NCI-H1694 (cell line): ENCODE measurements around the gene RSPRY1.

Experiments used
- DNase-seq: peaks from one replicate; lab custom pipeline; 2025; lab: John Stamatoyannopoulos, UW

RSPRY1 gene

GRCh38 chr16:57152096-57153093 is 33.7 kb upstream of the RSPRY1 start:
- DNase-seq, result peak; percentile 33

- no peak for DNase-seq
Observed at GRCh38 chr16:57153841-57154240, 32.3 kb upstream of the RSPRY1 start.

DNA sequence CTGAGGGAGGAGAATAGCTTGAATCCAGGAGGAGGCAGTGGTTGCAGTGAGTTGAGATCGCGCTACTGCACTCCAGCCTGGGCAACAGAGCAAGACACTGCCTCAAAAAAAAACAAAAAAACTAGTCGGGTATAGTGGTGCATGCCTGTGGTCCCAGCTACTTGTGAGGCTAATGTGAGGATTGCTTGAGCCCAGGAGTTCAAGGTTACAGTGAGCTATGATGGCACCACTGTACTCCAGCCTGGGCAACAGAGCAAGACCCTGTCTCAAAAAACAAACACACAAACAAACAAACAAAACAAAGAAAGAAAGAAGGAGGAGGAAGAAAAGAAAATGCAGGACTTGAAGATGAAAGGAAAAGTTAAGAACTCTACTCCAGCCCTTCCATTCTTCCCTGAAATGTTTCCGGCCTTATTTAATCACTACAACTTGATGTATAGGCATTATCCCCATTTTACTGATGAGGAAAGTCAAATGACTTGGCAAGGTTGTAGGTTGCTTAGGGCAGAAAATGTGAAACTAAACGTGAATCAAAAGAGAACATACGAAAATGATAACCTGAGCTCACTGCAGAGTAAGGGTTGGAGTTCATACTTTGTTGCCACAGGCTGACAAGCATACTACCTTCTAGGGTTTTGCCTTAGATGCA is 30.3 kb upstream of the RSPRY1 start:
- DNase-seq, result no peak

DNA sequence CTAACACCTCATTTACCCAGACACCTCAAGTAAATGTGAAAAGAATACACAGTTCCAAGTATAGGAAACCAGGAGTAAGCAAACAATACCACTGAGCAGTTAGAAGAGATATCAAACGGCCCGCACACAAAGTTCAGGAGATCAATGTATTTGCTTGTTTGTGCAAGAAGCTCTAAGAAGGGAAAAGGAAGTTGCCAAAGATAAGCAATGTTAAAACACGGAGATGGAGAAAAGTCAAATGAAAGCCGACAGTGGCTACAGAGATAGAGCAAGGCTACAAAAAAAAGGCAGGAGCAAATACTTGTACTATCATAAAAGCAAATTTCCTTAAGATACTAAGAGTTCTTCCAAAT is 29.8 kb upstream of the RSPRY1 start:
- no peak for DNase-seq

GRCh38 chr16:57157533-57157932 is 28.6 kb upstream of the RSPRY1 start:
- DNase-seq, result no peak

DNA sequence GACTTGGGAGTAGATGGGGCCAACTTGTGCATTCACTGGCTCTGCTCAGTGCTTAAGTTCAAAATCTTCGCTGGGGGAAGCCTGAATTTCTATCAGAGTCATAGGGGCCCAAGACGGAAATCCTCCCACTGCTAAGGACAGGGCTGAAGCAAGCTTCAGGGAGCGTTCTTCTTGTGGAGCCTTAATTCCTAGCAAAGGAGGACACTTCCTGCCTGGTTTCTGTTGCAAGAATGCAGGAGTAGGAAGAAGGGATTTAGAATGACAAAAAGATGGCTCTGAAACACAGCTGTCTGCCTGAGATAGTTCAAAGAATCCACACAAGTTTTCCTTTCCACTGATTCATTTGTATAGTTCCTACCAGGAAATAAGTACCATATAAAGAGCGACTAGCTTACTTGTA is 26.7 kb upstream of the RSPRY1 start:
- DNase-seq, result no peak

- no peak for DNase-seq
Observed at GRCh38 chr16:57163842-57164241, 22.3 kb upstream of the RSPRY1 start.

DNA sequence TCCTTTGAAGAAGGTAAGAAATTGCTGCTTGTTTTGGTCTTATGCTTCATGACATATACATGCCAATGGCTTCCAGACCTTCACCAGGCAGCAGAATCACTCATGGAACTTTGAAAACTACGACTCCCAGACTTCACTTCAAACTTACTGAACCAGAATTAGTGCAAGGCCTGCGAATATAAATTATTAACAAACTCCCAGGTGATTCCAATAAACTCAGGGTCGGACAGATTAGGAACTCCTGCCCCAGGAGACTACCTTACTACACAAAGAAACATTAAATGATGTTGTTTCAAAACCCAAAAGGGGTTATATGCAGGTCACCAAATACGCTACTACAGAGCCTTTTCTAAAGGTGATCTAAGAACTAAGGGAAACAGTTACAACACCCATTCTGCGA is 20.6 kb upstream of the RSPRY1 start:
- DNase-seq, result no peak

DNA sequence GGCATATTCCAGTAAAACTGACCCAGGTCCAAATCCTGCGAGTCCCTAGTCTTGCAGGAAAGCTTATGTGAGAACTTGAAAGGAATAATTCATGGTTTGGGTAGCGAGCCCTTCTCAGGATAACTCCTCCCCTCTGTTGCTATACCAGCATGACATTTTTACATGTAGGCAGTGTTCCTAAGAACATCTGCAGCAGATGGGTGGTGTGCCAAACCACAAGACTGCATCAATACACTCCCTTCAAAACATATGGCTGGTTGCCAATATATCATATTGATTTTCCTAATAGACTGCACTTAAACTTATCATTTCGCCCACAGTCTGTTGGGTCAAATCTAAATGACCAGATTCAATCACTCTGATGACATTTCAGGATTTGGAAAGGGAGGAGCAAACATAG is 20.2 kb upstream of the RSPRY1 start:
- peak; percentile 16 for DNase-seq

DNA sequence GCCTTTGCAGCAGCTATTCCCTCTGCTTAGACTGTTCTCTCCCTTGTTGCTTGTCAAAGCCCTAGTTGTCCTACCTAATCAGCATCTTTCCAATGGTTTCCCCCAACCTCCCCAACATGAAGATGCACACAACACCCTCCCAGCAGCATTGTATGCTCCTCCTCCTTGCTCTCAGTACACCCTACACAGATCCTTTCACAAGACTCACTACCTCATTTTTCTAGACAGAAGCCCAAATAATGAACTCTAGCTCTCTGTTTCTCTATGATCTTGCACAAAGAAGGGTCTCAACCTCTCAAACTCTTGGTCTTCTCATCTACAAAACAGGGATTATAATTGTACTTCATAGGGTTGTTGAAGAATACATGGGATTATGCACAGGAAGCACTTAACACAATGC is 19.7 kb upstream of the RSPRY1 start:
- DNase-seq, result no peak

GRCh38 chr16:57166951-57167350 is 19.2 kb upstream of the RSPRY1 start:
- DNase-seq, result no peak

DNA sequence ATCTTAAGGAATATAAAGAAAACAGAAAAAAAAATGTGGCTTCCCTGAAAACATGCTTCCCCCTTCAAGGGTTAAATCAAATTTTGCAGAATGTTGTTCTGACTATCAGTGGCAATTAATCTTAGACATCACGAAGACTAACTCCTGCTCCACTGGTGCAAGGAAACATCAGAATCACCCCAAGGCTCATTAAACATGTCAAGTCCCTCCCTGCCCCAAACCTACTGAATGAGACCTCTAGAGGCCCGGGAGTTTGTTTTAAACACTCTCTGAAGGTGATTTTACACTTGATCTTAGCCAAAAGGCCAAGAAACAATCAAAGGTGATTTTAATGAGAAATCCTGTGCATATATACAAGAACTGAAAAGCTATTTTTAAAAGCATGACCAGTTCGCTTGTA is 18.6 kb upstream of the RSPRY1 start:
- DNase-seq, result no peak

GRCh38 chr16:57167953-57168352 is 18.2 kb upstream of the RSPRY1 start:
- peak; percentile 1 for DNase-seq

- DNase-seq, result no peak
Observed at GRCh38 chr16:57169327-57169726, 16.8 kb upstream of the RSPRY1 start.

GRCh38 chr16:57172721-57173290 is 13.3 kb upstream of the RSPRY1 start:
- DNase-seq, result no peak

- DNase-seq, result no peak
Observed at GRCh38 chr16:57175896-57176295, 10.2 kb upstream of the RSPRY1 start.

DNA sequence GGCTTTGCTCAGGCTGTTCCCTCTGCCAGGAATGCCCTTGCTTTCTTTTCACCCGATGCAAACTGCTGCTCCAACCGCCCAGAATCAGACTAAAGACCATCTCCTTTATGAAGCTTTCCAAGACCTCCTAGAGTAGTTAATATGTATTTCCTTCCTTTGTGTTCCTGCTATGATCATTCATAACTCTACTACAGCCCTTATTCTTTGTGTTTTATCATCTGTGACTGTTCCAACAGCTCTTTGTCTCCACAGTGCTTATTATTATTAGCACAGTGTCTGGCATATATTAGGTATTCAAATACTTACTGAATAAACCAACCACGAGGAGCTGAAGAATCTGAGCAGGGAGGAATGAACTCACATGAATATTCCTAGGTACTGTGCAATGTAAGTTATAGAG is 7.9 kb upstream of the RSPRY1 start:
- no peak for DNase-seq

- DNase-seq, result no peak
Observed at GRCh38 chr16:57178793-57179212, 7.3 kb upstream of the RSPRY1 start.

GRCh38 chr16:57179215-57179828 is 6.8 kb upstream of the RSPRY1 start:
- no peak for DNase-seq

- DNase-seq, result no peak
Observed at GRCh38 chr16:57184113-57184512, 2.0 kb upstream of the RSPRY1 start.

DNA sequence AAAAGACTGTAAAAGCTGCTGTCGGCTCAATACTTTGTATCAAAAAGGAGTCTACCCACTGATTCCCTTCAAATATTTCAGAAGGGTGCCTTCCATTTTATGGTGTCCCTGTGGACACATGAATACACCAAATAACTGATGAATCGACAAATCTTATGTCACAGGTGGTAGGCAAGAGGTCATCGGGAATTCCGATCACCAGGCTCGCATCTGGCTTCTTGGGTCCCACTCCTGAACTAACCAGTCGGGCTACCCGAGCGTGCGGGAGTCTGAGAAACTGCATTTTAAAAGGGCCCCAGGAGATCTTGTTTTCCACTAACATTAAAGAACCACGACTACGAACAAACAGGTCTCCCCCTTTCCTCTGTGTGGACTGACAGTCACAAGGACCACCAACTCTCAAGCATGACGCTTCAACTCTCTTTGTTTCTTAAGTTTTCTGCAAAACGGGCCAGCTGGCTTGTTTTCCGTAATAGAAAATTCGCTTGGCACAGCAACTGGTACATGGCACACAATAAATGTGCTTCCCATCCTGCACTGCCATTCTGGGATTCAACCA is 1.2 kb upstream of the RSPRY1 start:
- no peak for DNase-seq

GRCh38 chr16:57185446-57185944 is 634 bp upstream of the RSPRY1 start:
- peak; percentile 14 for DNase-seq
